Erythroblast (primary cell): ENCODE results near the gene CERT1.

ENCODE experiments used
- GATA1 ChIP-seq: IDR thresholded peaks from 2 replicates; pipeline ENCODE4 v1.6.1; 2011; ENCODE audit warnings: low read depth, mild to moderate bottlenecking, control low read depth, low read length, moderate library complexity
- POLR2A ChIP-seq: IDR thresholded peaks from 2 replicates; pipeline ENCODE4 v1.6.1; 2011; ENCODE audit warnings: mild to moderate bottlenecking, low read length

DNA sequence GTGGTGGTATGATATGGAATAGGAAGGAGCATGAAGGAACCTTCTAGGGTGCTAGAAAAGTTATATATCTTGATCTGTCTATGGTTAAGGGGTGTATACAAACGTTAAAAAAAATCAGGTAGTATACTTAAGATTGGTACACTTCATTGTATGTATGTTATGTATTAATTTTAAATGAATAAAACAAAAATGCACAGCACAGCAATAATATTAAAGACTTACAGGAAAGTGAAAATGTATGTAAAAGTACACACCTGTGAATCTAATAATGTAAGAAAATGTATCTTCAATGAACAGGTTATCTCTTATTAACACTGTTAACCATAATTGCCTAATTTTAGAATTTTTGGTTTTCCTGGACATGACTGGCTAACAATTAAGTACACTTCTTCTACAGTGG is 97.2 kb downstream of the CERT1 start:
- TF ChIP-seq POLR2A, result no peak
- TF ChIP-seq GATA1, result no peak
